SK-N-SH treated with all-trans-retinoic acid at 6 μM for 48 hours (cell line): ENCODE data around the gene NFIX.

ENCODE experiments used
- CREB5 ChIP-seq: fragments of 250-450 bp; sonication (Bioruptor Pico); IDR thresholded peaks from 2 replicates; pipeline ENCODE4 v1.5.1; 2020; ENCODE audit warnings: low read depth, mild to moderate bottlenecking, moderate library complexity
- ISL1 ChIP-seq: fragments of 250-450 bp; sonication (Bioruptor Pico); IDR thresholded peaks from 2 replicates; pipeline ENCODE4 v2.1.2; 2022; ENCODE audit warnings: mild to moderate bottlenecking, moderate library complexity
- OSR1 ChIP-seq: fragments of 250-450 bp; sonication (Bioruptor Pico); IDR thresholded peaks from 2 replicates; pipeline ENCODE4 v1.8.0; 2022; ENCODE audit warnings: moderate library complexity, mild to moderate bottlenecking, inconsistent platforms
- PATZ1 ChIP-seq: fragments of 250-450 bp; sonication (Bioruptor Pico); IDR thresholded peaks from 2 replicates; pipeline ENCODE4 v1.8.0; 2020; ENCODE audit warnings: mild to moderate bottlenecking, moderate library complexity, borderline replicate concordance
- RARB ChIP-seq: fragments of 250-450 bp; sonication (Bioruptor Pico); IDR thresholded peaks from 2 replicates; pipeline ENCODE4 v1.8.0; 2021; ENCODE audit warnings: mild to moderate bottlenecking, moderate library complexity
- SNAI2 ChIP-seq: fragments of 250-450 bp; sonication (Bioruptor Pico); IDR thresholded peaks from 2 replicates; pipeline ENCODE4 v1.5.0; 2020; ENCODE audit warnings: mild to moderate bottlenecking, moderate library complexity
- ZFP3 ChIP-seq: fragments of 250-450 bp; sonication (Bioruptor Pico); IDR thresholded peaks from 2 replicates; pipeline ENCODE4 v1.5.0; 2020; ENCODE audit warnings: mild to moderate bottlenecking, moderate library complexity
- ZNF565 ChIP-seq: fragments of 450-650 bp; formaldehyde crosslinking; conservative IDR thresholded peaks from 2 replicates; pipeline ENCODE4 v1.5.0; 2020; ENCODE audit warnings: low read depth, mild to moderate bottlenecking, moderate library complexity
- ZNF70 ChIP-seq: fragments of 450-650 bp; formaldehyde crosslinking; IDR thresholded peaks from 2 replicates; pipeline ENCODE4 v1.5.0; 2020; ENCODE audit warnings: mild to moderate bottlenecking, moderate library complexity

DNA sequence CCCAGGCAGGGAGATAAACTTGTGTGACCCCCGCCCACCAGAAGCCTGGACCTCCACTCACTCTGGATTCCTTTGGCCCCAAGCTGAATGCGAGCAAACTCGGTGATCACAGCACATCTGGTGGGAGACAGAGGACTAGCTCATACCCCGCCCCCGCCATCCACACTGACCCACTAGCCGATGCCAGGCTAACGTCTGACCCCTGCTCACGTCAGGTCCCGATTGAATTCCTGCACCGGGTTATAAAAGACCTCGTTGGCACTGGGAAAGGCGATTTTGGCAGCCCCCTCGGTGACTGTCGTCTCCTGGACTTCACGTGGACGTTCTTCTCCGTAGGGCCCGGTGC lies 120.6 kb downstream of the NFIX start:
- TF ChIP-seq CREB5 (CRISPR knock-in tag) (no peak), OSR1 (CRISPR knock-in tag) (no peak), PATZ1 (CRISPR knock-in tag) (no peak), SNAI2 (CRISPR knock-in tag) (no peak), ZNF565 (CRISPR knock-in tag) (no peak), ZNF70 (CRISPR knock-in tag) (no peak), ZFP3 (CRISPR knock-in tag) (no peak), RARB (no peak), ISL1 (CRISPR knock-in tag) (no peak)
